NCI-H774 (cell line): ENCODE measurements around the gene ARHGDIA.

Source experiments
- DNase-seq: peaks from one replicate; lab custom pipeline; 2025; lab: John Stamatoyannopoulos, UW

Gene ARHGDIA

DNA sequence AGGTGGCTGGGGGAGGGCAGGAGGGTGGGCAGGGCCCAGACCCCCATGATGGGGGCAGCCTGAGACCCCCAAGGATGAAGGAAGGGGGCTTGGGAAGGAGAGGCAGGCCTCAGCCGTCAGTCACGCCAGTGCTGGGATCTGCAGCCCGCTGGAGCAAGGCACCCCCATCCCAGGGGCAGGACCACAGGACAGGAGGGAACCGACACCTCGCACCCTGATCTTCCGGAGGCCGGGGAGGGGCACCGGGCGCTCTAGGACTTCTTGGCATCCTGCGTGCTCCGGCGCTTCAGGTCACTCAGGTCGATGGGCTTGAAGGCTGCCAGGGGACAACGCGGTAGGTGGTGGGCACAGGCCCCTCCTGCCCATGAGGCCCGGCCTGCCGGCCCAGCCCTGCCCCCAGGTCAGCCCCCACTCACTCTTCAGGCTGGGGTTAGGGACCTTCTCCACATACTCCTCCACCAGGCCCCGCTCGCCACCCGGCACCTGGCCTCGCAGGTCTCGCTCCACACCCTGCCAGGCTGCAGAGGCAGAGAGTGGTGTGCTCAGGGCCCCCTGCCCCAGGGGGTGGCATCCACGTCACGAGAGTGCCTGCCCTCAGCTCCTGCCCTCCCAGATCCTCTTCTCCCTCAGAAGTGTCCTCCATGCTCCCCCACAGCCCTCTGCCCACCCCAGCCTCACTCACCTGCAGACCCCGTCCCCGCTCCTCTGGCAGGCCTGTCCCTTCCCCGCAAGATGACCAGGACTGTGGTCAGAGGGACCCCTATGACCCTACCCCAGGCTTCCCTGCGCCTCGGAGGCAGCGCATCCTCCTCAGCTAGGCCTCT lies 47.9 kb downstream of the ARHGDIA start:
- DNase-seq, result no peak

DNA sequence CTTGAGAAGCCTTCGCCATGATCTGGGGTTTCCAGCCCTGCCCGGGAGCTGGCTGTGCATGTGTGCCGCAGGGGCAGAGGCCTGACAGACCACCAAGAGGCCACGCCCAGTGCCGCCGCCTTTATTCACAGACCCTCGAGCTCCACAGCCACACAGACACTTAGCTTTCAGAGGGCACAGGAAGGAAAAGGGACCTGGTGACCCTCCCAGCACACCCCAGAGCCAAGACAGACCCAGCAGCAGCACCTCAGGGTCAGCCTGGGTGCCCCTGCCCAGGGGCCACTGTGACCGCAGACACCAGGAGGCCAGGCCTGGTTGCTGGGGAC lies 48.9 kb downstream of the ARHGDIA start:
- no peak for DNase-seq

DNA sequence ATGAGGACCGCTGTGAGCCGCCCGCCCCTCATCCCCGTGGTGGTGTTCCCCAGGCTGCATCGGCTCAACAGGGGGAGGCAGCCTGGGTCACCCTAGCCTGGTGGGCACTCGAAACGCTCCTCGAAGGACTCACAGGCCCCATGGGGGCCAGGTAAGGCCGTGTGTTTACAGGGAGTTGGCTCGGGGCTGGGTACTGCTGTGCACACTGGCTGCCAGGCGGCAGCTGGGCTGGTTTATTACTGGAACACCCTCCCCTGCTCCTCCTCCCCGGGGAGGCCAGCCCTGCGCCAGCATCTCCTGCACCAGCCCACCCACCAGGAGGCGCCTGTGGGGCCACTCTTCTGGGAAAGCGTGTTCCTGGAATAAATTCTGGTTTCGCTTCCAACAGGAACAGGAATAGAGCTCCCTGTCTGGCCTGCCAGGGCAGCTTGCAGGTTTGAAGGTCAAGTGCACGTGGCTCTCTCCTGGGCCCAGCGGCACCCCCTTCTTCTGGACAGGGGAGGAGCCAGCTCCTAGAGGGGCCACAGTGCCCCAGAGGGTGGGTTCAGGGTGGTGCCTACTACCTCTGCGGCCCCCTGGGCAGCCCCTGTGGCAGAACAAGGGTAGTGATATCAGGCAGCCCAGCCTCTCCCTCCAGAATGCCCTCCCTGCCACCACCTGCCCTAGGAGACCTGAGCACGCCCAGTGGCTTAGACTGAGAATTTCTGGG lies 49.4 kb downstream of the ARHGDIA start:
- peak; percentile 80 for DNase-seq

DNA sequence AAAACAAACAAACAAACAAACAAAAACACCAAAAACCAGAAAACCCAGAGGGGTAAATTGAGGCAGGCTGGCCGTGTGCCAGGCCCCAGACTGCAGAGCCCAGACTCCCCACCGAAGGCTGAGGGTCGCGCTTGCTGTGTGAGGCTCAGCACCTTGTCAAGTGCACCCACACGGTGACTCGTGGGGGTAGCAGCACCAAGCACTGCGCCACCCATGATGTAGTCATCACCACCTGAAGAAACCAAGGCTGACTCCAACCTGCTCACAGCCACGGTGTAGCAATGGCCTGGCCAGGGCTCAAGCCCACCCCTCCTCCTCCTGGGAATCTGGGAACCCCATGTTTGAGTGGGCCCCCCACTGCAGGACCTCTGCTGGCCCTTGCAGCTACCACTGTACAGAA lies 50.0 kb downstream of the ARHGDIA start:
- no peak for DNase-seq

DNA sequence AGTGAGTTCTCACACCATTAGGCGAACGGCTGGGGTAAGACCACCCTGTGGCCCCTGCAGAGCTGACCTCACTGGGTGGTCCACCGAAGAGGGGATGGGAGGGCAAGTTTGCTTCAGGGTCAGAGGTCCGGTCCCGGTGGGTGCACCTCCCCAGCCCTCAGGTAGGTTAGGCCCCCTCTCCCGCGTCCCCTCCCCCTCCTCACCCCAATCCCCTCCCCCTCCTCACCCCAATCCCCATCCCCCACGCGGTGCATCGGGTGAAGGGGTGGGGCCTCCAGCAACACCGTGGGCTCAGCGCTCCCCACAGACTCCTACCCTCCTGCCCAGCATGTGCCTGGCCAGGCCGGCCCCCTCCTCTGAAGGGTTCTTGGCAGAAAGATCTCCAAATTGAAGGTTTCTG lies 51.4 kb downstream of the ARHGDIA start:
- no peak for DNase-seq

DNA sequence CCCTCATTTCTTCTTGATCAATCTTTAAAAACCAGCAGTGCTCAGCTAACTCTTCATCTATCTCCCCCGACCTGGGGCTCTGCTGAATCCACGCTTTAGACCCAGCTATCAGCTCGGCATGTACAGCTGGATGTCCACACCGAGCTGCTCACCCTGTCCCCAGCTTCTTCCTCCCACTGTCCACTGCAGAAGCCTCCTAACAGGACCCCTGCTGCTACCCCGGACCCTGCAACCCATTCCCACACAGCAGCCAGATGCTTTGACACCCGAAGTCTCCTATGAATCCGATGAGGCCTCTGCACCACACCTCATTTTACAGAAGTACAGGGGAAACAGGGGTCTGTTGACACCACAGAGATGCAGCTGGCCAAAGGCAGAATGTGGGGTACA lies 53.4 kb downstream of the ARHGDIA start:
- no peak for DNase-seq
